HCT116 (cell line): ENCODE results near the gene CCDC83. TPM values are rescaled to one million over a fixed set of nuclear protein-coding genes. Genes with fewer than 3 reads are reported as not detected.

Experiments used
- ATAC-seq: fragments of 200-7000 bp; cut with Tn5 transposase; 2 replicates; pipeline ENCODE4 v1.9.1; 2020; ENCODE audit warnings: mild to moderate bottlenecking, moderate library complexity
- BruUV-seq: library from RNA; stranded (reverse); fragments of 400-500 nt; replicated peaks from 2 replicates; lab custom pipeline; 2021; lab: Mats Ljungman, UMichigan
- CTCF ChIA-PET: fragments of 300-600 bp; sonication (Branson Sonifier 250); formaldehyde crosslinking; loops from one replicate; lab custom pipeline; 2021; ENCODE audit warnings: antibody characterized with exemption; lab: Charles Lee
- POLR2A ChIA-PET: fragments of 300-600, 350-600 bp; sonication (Branson Sonifier 250); formaldehyde crosslinking; loops from one replicate; lab custom pipeline; 2021; ENCODE audit warnings: antibody characterized with exemption; lab: Charles Lee
- RAD21 ChIA-PET, 2 experiments: fragments of 300-600 bp; sonication (Branson Sonifier 250); formaldehyde crosslinking; loops; one replicate each; lab custom pipeline; 2023; ENCODE audit warnings: low total read pairs in 2 of 2; ENCODE audit not compliant: uncharacterized antibody in 2 of 2, unreplicated experiment in 2 of 2, low non-redundant PET in 1 of 2; lab: Charles Lee
- DNase-seq: peaks from one replicate; pipeline ENCODE4 v3.0.0-alpha.2; 2010; ENCODE audit warnings: low read depth, low spot score
- H2AFZ ChIP-seq: fragments of 200-600 bp; shearing (Covaris generic), sonication (generic); 2 replicates; pipeline ENCODE4 v1.6.1; 2017; ENCODE audit warnings: low read depth, mixed run types, mixed read lengths, antibody characterized with exemption, low read length; ENCODE audit not compliant: poor library complexity, severe bottlenecking
- H3K27ac ChIP-seq: 2 replicates; pipeline ENCODE4 v1.5.1; 2012; ENCODE audit warnings: low read depth, low read length
- H3K27me3 ChIP-seq: fragments of 200-600 bp; sonication (generic); 2 replicates; pipeline ENCODE4 v1.6.1; 2016; ENCODE audit warnings: mixed run types, low read length, mixed read lengths; ENCODE audit not compliant: insufficient read depth
- H3K36me3 ChIP-seq, 2 experiments: fragments of 200-500 bp in 1 of 2; fragments of 200-600 bp in 1 of 2; sonication (Bioruptor generic) in 1 of 2; sonication (generic) in 1 of 2; 2 replicates each; pipeline versions ENCODE4 v1.5.1 to v1.6.1; 2014 to 2016; ENCODE audit warnings: low read length in 2 of 2, inconsistent platforms in 1 of 2, mixed read lengths in 1 of 2, mixed run types in 1 of 2; ENCODE audit not compliant: insufficient read depth in 2 of 2, control insufficient read depth in 1 of 2
- H3K4me1 ChIP-seq, 2 experiments: fragments of 200-600 bp in 1 of 2; sonication (generic) in 1 of 2; 2 replicates each; pipeline versions ENCODE4 v1.5.1 to v1.6.1; 2012 to 2017; ENCODE audit warnings: low read length in 2 of 2, inconsistent platforms in 1 of 2, mild to moderate bottlenecking in 1 of 2, mixed read lengths in 1 of 2, mixed run types in 1 of 2, moderate library complexity in 1 of 2; ENCODE audit not compliant: insufficient read depth in 2 of 2, control insufficient read depth in 1 of 2
- H3K4me2 ChIP-seq: fragments of 200-600 bp; sonication (generic); 2 replicates; pipeline ENCODE4 v1.6.1; 2017; ENCODE audit warnings: mixed run types, low read length, mixed read lengths
- H3K4me3 ChIP-seq, 2 experiments: fragments of 200-600 bp in 1 of 2; sonication (generic) in 1 of 2; replicated peaks in 1 of 2; 2 replicates each; pipeline ENCODE4 v1.5.1; 2011 to 2016; ENCODE audit warnings: low read length in 2 of 2, control low read depth in 1 of 2, low read depth in 1 of 2, mild to moderate bottlenecking in 1 of 2, mixed read lengths in 1 of 2, mixed run types in 1 of 2
- H3K79me2 ChIP-seq: fragments of 200-600 bp; sonication (generic); 2 replicates; pipeline ENCODE4 v1.6.1; 2017; ENCODE audit warnings: mild to moderate bottlenecking, mixed run types, low read length, moderate library complexity, mixed read lengths; ENCODE audit not compliant: insufficient read depth
- H3K9ac ChIP-seq: fragments of 200-600 bp; sonication (generic); 2 replicates; pipeline ENCODE4 v1.6.1; 2016; ENCODE audit warnings: low read length, mixed read lengths
- H3K9me2 ChIP-seq: fragments of 200-600 bp; sonication (generic), shearing (Covaris generic); 2 replicates; pipeline ENCODE4 v1.6.1; 2017; ENCODE audit warnings: mixed run types, mild to moderate bottlenecking, moderate library complexity; ENCODE audit not compliant: insufficient read depth
- H3K9me3 ChIP-seq, 2 experiments: fragments of 200-500 bp in 1 of 2; fragments of 200-600 bp in 1 of 2; sonication (Bioruptor generic) in 1 of 2; sonication (generic) in 1 of 2; 2 replicates each; pipeline ENCODE4 v1.6.1; 2014 to 2017; ENCODE audit warnings: low read length in 2 of 2, mixed read lengths in 2 of 2, inconsistent platforms in 1 of 2, low read depth in 1 of 2, mild to moderate bottlenecking in 1 of 2, mixed run types in 1 of 2, moderate library complexity in 1 of 2; ENCODE audit not compliant: control insufficient read depth in 1 of 2, insufficient read depth in 1 of 2
- H4K20me1 ChIP-seq: fragments of 200-600 bp; sonication (generic), shearing (Covaris generic); 2 replicates; pipeline ENCODE4 v1.6.1; 2017; ENCODE audit warnings: mixed run types, mild to moderate bottlenecking, moderate library complexity; ENCODE audit not compliant: insufficient read depth
- EZH2phosphoT487 ChIP-seq: fragments of 200-600 bp; IDR thresholded peaks from 2 replicates; pipeline ENCODE4 v1.6.1; 2018; ENCODE audit warnings: antibody characterized with exemption, borderline replicate concordance
- JUND ChIP-seq: IDR thresholded peaks from 2 replicates; pipeline ENCODE4 v1.6.1; 2012
- intact Hi-C: fragments of 100-400 bp; cut with micrococcal nuclease; formaldehyde crosslinking; loops from 2 replicates; pipeline ENCODE4 v1.10.0; 2022
- total RNA-seq: library from RNA; stranded (reverse); gene quantifications from one replicate; pipeline ENCODE4 v1.2.1, GENCODE V29; 2021; ENCODE audit not compliant: unreplicated experiment
- TF ChIP-seq, protein P1 (sequence below): IDR thresholded peaks from 2 replicates; pipeline ENCODE4 v1.6.1; 2012

CCDC83 gene
- total RNA-seq, 1 experiment from 2014 or later = not detected

DNA sequence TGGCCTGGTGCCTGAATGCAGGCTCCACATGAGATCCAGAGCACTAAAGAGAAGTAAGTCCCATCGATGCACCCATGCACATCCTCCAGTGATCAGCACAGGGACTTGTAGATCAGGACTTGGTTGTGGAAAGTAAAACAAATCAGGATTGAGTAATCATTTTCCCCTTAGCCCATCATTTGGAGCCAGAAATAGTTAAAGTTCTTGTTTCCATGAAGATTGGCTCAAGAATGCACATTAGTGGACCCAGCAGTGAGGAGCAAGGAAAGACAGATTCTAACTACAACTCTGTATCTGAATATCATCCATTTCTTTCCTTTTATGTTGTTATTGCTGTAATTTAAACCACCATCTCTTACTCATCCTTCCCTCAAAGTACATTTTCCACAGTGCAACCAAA, 19.1 kb downstream of the CCDC83 start:
- Histone ChIP-seq H3K9me3 (no peaks in the 10 kb centered on the region), H3K27ac (no peak overlapping the region), H3K4me1 (peaks cover 0 to 8% of the 10 kb centered on the region in 2 experiments; a peak in 2 of 4 replicates), H3K36me3 (no peaks in the 10 kb centered on the region), H4K20me1 (no peaks in the 10 kb centered on the region), H3K4me2 (no peak overlapping the region), H3K9me2 (peaks cover 5% of the 10 kb centered on the region; the same call in 1 of the 2 replicates), H2AFZ (no peak overlapping the region), H3K9ac (no peak overlapping the region), H3K4me3 (no peak overlapping the region), H3K79me2 (no peaks in the 10 kb centered on the region), H3K27me3 (no peaks in the 10 kb centered on the region)
- ChIA-PET CTCF (no interaction called here), POLR2A (no interaction called here), RAD21 (no interaction called here)
- TF ChIP-seq EZH2phosphoT487 = no peak
- intact Hi-C loops = no loop called here
- ATAC-seq (no peak), DNase-seq (no peak)
- no TSS peak for BruUV-seq

DNA sequence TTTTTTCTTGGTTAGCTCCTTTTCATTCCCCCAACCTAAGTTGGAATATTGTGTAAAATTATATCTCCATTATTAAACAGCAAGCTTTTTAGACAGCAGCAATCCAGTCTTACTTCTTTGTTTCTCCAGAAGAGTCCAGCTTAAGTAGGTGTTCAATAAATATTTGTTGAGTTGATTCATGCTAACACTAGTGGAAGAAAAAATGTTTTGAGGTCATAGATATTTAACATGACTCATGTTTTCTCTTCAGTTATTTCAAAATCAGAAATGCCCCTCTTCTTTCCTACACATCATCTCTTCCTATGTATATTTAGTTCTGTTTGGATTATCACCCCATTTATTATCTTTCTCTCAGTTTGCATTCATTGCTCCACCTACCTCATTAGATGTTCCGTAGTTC, 20.3 kb downstream of the CCDC83 start:
- POLR2A ChIA-PET = no interaction called here
- no peak for ATAC-seq
- RAD21 ChIA-PET = no interaction called here

More for the DNA sequence above, 20.3 kb downstream of the CCDC83 start:
- BruUV-seq = no TSS peak
- no peaks in the 10 kb centered on the region for H3K27me3 ChIP-seq
- no peaks in the 10 kb centered on the region for H3K36me3 ChIP-seq
- intact Hi-C loops = no loop called here
- H3K9me3 ChIP-seq = no peaks in the 10 kb centered on the region
- no peak overlapping the region for H3K27ac ChIP-seq
- H3K9me2 ChIP-seq = peaks cover 5% of the 10 kb centered on the region; the same call in 1 of the 2 replicates
- 0 out of 2 replicates have a peak, but pooled peaks have one; percentile 10 for TF ChIP-seq JUND
- TF ChIP-seq, protein P1, sequence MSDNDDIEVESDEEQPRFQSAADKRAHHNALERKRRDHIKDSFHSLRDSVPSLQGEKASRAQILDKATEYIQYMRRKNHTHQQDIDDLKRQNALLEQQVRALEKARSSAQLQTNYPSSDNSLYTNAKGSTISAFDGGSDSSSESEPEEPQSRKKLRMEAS = no peak
- CTCF ChIA-PET = no interaction called here
- H3K4me3 ChIP-seq = no peak overlapping the region
- peak overlapping the region; percentile 7; the same call in 1 of the 2 replicates for H3K4me2 ChIP-seq
- no peak for DNase-seq
- H4K20me1 ChIP-seq = no peaks in the 10 kb centered on the region
- no peaks in the 10 kb centered on the region for H3K79me2 ChIP-seq
- H3K4me1 ChIP-seq = peaks cover 0 to 8% of the 10 kb centered on the region in 2 experiments; a peak in 2 of 4 replicates
- no peak overlapping the region for H3K9ac ChIP-seq
- H2AFZ ChIP-seq = no peak overlapping the region
